Measurements from ENCODE around the gene AKAP1. TPM values are rescaled to one million over a fixed set of nuclear protein-coding genes. Genes with fewer than 3 reads are reported as not detected.

Gene AKAP1, protein sequence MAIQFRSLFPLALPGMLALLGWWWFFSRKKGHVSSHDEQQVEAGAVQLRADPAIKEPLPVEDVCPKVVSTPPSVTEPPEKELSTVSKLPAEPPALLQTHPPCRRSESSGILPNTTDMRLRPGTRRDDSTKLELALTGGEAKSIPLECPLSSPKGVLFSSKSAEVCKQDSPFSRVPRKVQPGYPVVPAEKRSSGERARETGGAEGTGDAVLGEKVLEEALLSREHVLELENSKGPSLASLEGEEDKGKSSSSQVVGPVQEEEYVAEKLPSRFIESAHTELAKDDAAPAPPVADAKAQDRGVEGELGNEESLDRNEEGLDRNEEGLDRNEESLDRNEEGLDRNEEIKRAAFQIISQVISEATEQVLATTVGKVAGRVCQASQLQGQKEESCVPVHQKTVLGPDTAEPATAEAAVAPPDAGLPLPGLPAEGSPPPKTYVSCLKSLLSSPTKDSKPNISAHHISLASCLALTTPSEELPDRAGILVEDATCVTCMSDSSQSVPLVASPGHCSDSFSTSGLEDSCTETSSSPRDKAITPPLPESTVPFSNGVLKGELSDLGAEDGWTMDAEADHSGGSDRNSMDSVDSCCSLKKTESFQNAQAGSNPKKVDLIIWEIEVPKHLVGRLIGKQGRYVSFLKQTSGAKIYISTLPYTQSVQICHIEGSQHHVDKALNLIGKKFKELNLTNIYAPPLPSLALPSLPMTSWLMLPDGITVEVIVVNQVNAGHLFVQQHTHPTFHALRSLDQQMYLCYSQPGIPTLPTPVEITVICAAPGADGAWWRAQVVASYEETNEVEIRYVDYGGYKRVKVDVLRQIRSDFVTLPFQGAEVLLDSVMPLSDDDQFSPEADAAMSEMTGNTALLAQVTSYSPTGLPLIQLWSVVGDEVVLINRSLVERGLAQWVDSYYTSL
- 51.5 TPM for total RNA-seq
- polyA plus RNA-seq (ENCODE audit: insufficient read depth in 1 of 8, insufficient read length in 8 of 8, low replicate concordance in 1 of 8), result 10 to 100 TPM; 49.6 to 83.4 (median 68.2) TPM
- long read RNA-seq, donor 1, partial matches to known transcripts, result 6 of 11 reads
- long read RNA-seq, donor 1, other reads (novel, unspliced or antisense), result 0 of 11 reads
- long read RNA-seq, donor 2, result 0 reads
- long read RNA-seq, donor 3, transcript AKAP1-202 (11 exons, 3,970 nt), result major isoform, 16 of 35 reads
- long read RNA-seq, donor 3, partial matches to known transcripts, result 11 of 35 reads
- long read RNA-seq, donor 3, other reads (novel, unspliced or antisense), result 8 of 35 reads
- long read RNA-seq, donor 4, partial matches to known transcripts, result 13 of 17 reads
- long read RNA-seq, donor 4, other reads (novel, unspliced or antisense), result 0 of 17 reads
- long read RNA-seq, donor 5, transcript AKAP1-202 (11 exons, 3,970 nt), result major isoform, 5 of 37 reads
- long read RNA-seq, donor 5, partial matches to known transcripts, result 25 of 37 reads
- long read RNA-seq, donor 5, other reads (novel, unspliced or antisense), result 6 of 37 reads
- long read RNA-seq, donor 6, transcript AKAP1-202 (11 exons, 3,970 nt), result major isoform, 9 of 40 reads
- long read RNA-seq, donor 6, partial matches to known transcripts, result 28 of 40 reads
- long read RNA-seq, donor 6, other reads (novel, unspliced or antisense), result 0 of 40 reads
- long read RNA-seq, donor 7, partial matches to known transcripts, result 5 of 7 reads
- long read RNA-seq, donor 7, other reads (novel, unspliced or antisense), result 0 of 7 reads
- long read RNA-seq, donor 8, partial matches to known transcripts, result 9 of 10 reads
- long read RNA-seq, donor 8, other reads (novel, unspliced or antisense), result 0 of 10 reads
- long read RNA-seq, donor 9, transcript AKAP1-202 (11 exons, 3,970 nt), result major isoform, 6 of 22 reads
- long read RNA-seq, donor 9, partial matches to known transcripts, result 16 of 22 reads
- long read RNA-seq, donor 9, other reads (novel, unspliced or antisense), result 0 of 22 reads
- long read RNA-seq, donor 10, partial matches to known transcripts, result 71 of 76 reads
- long read RNA-seq, donor 10, other reads (novel, unspliced or antisense), result 0 of 76 reads
- long read RNA-seq, donor 11, partial matches to known transcripts, result 15 of 16 reads
- long read RNA-seq, donor 11, other reads (novel, unspliced or antisense), result 0 of 16 reads

DNA sequence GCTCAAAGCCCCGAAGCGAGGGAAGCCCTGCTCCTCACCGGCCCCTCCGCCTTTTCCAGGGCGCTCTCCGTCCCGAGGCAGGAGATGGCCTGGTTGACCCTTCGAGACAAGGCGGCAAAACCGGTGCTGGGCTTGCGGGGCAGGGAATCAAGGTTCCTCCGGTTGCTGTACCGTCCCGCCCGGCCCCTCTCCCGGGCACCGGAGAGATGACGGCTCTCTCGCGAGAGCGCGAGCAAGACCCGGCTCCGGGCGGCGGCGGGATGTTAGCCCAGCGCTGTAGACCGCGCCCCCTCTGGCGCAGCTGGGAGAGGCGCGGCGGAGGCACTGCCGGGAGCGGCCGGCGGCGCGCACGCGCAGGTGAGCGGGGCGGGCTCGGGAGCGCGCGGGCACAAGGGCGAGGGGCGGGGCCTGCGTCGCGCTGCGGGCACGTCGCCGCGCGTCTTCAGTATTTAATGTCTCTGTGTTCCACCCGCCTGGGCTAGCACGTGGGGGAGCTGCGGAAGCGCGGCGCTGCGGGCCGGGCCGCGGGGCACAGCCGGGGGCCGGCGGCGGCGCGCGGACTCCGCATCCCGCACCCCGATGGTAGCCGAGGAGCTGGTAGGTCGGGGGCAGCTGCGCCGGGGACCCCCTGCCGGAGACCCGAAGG is at the start of gene AKAP1:
AKAP1 (plus strand) TSS at position 445 of the 646 bp plus-strand sequence. CDS start 20,219 bp downstream, outside the sequence.
- H3K4me3 ChIP-seq (ENCODE audit: low read length), result peak within 1 kb of the TSS; percentile 98
- H3K36me3 ChIP-seq (ENCODE audit: control insufficient read depth, insufficient read depth, low read length), result no peaks in the 10 kb centered on the region
- no peaks in the 10 kb centered on the region for H3K27me3 ChIP-seq (ENCODE audit: control insufficient read depth, insufficient read depth, low read length)
- peak; percentile 99 for DNase-seq
- peak within 1 kb of the TSS; percentile 97 for H3K27ac ChIP-seq (ENCODE audit: low read length)
- H3K9me3 ChIP-seq (replicated peaks; ENCODE audit: control insufficient read depth, low read depth, low read length), result no peaks in the 10 kb centered on the region
- H3K4me1 ChIP-seq (ENCODE audit: control insufficient read depth, insufficient read depth, low read length), result peaks cover 19% of the 10 kb centered on the region
- WGBS (ENCODE audit: insufficient coverage), result under 1% methylated on average over 82 of the region's 85 CpGs

DNA sequence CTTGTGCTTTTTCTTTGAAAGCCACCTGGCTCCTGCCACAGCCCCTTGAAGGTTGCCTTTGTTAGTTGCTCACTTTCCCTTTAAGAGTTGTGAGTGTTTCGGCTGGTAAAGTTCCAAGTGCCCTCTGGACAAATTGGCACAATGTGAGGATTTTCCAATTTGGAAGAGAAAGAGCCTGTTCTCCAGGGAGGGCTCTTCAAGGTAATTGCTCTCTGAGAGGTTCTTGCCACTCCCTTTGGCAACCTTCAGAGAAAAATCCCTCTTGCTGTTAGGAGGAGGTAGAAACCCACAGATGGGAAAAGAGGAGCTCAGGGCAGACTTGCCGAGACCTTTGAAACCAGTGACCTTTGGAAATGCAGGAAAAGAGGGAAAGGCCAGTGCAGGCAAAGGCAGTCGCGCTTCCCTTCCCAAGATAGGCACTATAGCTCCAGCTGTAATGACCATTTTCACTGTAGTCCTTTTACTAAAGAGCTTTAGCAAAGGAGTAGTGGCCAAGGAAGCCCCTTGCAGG is 49.0 kb upstream of the AKAP1 start:
- no peaks in the 10 kb centered on the region for H3K36me3 ChIP-seq (ENCODE audit: control insufficient read depth, insufficient read depth, low read length)
- WGBS (ENCODE audit: insufficient coverage), result 33% methylated on average over 1 of the region's 4 CpGs
- DNase-seq, result no peak
- H3K27ac ChIP-seq (ENCODE audit: low read length), result no peak overlapping the region
- no peak overlapping the region for H3K4me3 ChIP-seq (ENCODE audit: low read length)
- no peaks in the 10 kb centered on the region for H3K9me3 ChIP-seq (replicated peaks; ENCODE audit: control insufficient read depth, low read depth, low read length)
- H3K27me3 ChIP-seq (ENCODE audit: control insufficient read depth, insufficient read depth, low read length), result peaks cover 18% of the 10 kb centered on the region
- H3K4me1 ChIP-seq (ENCODE audit: control insufficient read depth, insufficient read depth, low read length), result peaks cover 9% of the 10 kb centered on the region

DNA sequence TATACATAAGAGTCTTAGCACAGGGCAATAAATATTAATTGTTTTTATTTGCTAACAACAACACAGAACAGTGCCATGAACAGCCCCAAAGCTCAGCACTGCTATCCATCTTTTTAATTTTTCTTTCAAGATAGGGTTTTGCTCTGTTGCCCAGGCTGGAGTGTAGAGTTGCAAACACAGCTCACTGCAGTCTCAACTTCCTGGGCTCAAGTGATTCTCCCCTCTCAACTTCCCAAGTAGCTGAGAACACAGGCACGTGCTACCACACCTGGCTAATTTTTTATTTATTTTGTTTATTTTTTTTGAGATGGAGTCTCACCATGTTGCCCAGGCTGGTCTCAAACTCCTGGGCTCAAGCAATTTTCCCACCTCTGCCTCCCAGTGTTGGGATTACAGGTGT is 47.6 kb upstream of the AKAP1 start:
- no CpG with 5 or more reads among the region's 1 CpG for WGBS (ENCODE audit: insufficient coverage)
- Histone ChIP-seq H3K4me1 (ENCODE audit: control insufficient read depth, insufficient read depth, low read length) (peaks cover 9% of the 10 kb centered on the region), H3K4me3 (ENCODE audit: low read length) (no peak overlapping the region), H3K9me3 (replicated peaks; ENCODE audit: control insufficient read depth, low read depth, low read length) (no peaks in the 10 kb centered on the region), H3K27me3 (ENCODE audit: control insufficient read depth, insufficient read depth, low read length) (peaks cover 21% of the 10 kb centered on the region), H3K27ac (ENCODE audit: low read length) (no peak overlapping the region), H3K36me3 (ENCODE audit: control insufficient read depth, insufficient read depth, low read length) (no peaks in the 10 kb centered on the region)
- DNase-seq, result no peak

DNA sequence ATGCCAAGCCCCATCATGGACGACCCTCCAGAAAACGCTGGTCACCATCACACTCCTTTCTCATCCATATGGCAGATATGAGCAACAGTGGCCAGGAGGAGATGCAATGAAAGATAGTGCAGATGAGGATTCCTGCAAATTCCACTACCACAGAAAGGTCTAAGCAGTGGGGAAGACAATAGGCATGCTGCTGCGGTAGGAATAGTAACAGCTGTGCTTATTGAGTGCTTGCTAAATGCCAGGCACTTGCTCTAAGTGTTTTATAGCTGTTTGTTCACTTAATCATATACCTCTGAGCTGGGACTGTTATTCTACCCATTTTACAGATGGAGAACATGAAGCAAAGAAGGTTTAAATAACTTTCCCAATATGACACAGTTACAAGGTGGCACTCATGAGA is 46.6 kb upstream of the AKAP1 start:
- WGBS (ENCODE audit: insufficient coverage), result no CpG with 5 or more reads among the region's 3 CpGs
- no peak for DNase-seq
- H3K36me3 ChIP-seq (ENCODE audit: control insufficient read depth, insufficient read depth, low read length), result no peaks in the 10 kb centered on the region

DNA sequence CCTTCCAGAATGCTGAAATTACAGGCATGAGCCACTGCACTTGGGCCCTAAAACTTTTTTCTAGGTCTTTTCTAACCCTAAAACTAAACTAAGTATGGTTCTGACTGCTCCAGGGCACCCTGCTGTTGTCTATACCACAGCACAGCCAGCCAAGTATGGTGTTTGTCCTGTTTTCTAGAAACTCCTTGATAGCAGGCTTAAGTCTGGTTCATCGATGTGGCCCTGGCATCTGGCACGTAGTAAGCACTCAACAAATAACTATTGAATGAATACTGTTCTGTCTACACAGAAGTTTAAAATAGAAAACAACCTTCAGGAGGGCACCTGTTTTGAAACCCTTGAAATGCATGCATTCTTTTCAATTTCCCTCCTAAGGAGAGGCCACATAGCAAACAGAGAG is 44.5 kb upstream of the AKAP1 start:
- H3K27ac ChIP-seq (ENCODE audit: low read length), result no peak overlapping the region
- no peaks in the 10 kb centered on the region for H3K9me3 ChIP-seq (replicated peaks; ENCODE audit: control insufficient read depth, low read depth, low read length)
- no peak for DNase-seq
- no peak overlapping the region for H3K4me3 ChIP-seq (ENCODE audit: low read length)
- no CpG with 5 or more reads among the region's 2 CpGs for WGBS (ENCODE audit: insufficient coverage)
- H3K4me1 ChIP-seq (ENCODE audit: control insufficient read depth, insufficient read depth, low read length), result peaks cover 9% of the 10 kb centered on the region
- H3K27me3 ChIP-seq (ENCODE audit: control insufficient read depth, insufficient read depth, low read length), result peaks cover 41% of the 10 kb centered on the region
- H3K36me3 ChIP-seq (ENCODE audit: control insufficient read depth, insufficient read depth, low read length), result no peaks in the 10 kb centered on the region

More for the DNA sequence above, 46.6 kb upstream of the AKAP1 start:
- Histone ChIP-seq H3K27me3 (ENCODE audit: control insufficient read depth, insufficient read depth, low read length) (peaks cover 24% of the 10 kb centered on the region), H3K4me3 (ENCODE audit: low read length) (no peak overlapping the region), H3K4me1 (ENCODE audit: control insufficient read depth, insufficient read depth, low read length) (peaks cover 8% of the 10 kb centered on the region), H3K9me3 (replicated peaks; ENCODE audit: control insufficient read depth, low read depth, low read length) (no peaks in the 10 kb centered on the region), H3K27ac (ENCODE audit: low read length) (no peak overlapping the region)

DNA sequence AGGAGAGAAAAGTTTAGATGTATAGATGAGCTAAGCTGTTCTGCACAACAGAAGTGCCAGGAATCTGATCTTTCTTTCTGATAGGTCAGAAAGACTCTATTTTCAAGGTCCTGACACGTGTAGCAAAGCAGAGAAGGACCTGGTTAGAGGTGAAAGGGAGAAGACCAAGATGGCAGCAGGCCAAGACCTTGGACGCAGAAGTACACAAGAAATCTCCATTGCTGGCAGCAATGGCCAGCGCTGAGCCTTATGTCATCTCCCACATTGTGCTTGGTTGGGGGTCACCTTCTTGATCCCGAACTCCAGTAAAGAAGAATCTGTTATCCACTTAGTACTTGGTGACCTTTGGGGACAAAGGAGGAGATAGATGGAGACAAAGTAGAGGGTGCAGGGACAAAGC is 41.8 kb upstream of the AKAP1 start:
- WGBS (ENCODE audit: insufficient coverage), result 58% methylated on average over 2 of the region's 4 CpGs
- DNase-seq, result no peak

DNA sequence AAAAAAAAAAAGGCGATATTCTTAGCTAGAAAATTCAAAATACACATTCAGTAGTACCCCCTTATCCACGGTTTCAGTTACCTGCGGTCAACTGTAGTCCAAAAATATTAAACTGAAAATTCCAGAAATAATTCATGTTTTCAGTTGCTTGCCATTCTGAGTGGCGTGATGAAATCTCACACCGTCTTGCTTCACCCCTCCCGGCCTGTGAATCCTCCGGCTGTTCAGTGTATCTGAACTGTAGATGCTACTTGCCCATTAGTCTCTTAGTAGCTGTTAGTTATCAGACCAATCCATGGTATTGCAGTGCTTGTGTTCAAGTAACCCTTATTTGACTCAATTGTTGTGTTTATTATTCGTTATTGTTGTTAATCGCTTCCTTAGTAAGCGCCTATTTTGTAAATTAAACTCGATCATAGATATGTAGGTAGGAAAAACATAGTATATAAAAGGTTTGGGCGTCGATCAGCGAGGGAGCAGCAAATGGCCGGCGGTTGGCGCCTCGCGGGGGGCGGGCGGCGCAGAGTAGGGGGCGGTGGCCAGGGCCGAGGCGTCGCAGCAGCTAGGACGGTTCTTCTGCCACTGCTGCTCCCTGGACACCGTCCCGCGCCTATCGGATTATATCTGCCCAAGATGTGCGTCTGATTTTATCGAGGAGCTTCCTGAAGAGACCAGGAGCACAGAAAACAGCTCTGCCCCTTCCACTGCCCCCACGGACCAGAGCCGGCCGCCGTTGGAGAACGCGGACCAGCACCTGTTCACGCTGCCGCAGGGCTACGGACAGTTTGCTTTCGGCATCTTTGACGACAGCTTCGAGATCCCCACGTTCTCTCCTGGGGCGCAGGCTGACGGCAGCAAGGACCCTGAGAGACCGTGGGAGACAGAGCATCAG is 39.8 kb upstream of the AKAP1 start:
- Histone ChIP-seq H3K4me1 (ENCODE audit: control insufficient read depth, insufficient read depth, low read length) (peaks cover 21% of the 10 kb centered on the region), H3K9me3 (replicated peaks; ENCODE audit: control insufficient read depth, low read depth, low read length) (no peaks in the 10 kb centered on the region), H3K27ac (ENCODE audit: low read length) (peak overlapping the region; percentile 86), H3K36me3 (ENCODE audit: control insufficient read depth, insufficient read depth, low read length) (no peaks in the 10 kb centered on the region), H3K4me3 (ENCODE audit: low read length) (peak overlapping the region; percentile 24), H3K27me3 (ENCODE audit: control insufficient read depth, insufficient read depth, low read length) (peaks cover 53% of the 10 kb centered on the region)
- no peak for DNase-seq
- WGBS (ENCODE audit: insufficient coverage), result 11% methylated on average over 43 of the region's 49 CpGs

More for the DNA sequence above, 41.8 kb upstream of the AKAP1 start:
- H3K27me3 ChIP-seq (ENCODE audit: control insufficient read depth, insufficient read depth, low read length), result peaks cover 57% of the 10 kb centered on the region
- H3K4me1 ChIP-seq (ENCODE audit: control insufficient read depth, insufficient read depth, low read length), result peaks cover 20% of the 10 kb centered on the region
- no peak overlapping the region for H3K27ac ChIP-seq (ENCODE audit: low read length)
- no peaks in the 10 kb centered on the region for H3K9me3 ChIP-seq (replicated peaks; ENCODE audit: control insufficient read depth, low read depth, low read length)
- no peaks in the 10 kb centered on the region for H3K36me3 ChIP-seq (ENCODE audit: control insufficient read depth, insufficient read depth, low read length)
- no peak overlapping the region for H3K4me3 ChIP-seq (ENCODE audit: low read length)
